KOPT-K1 (cell line): Measurements from ENCODE around the gene HAPLN1.

Experiments used
- H3K27ac ChIP-seq: fragments of 200-600 bp; sonication (generic); 2 replicates; pipeline ENCODE4 v1.5.1; 2016; ENCODE audit warnings: antibody characterized with exemption, mild to moderate bottlenecking, low read depth, low read length; ENCODE audit not compliant: poor library complexity, severe bottlenecking
- H3K36me3 ChIP-seq: fragments of 200-600 bp; sonication (generic); 2 replicates; pipeline ENCODE4 v1.5.1; 2017; ENCODE audit warnings: antibody characterized with exemption, mild to moderate bottlenecking, low read length, moderate library complexity; ENCODE audit not compliant: insufficient read depth
- H3K9me3 ChIP-seq: fragments of 200-600 bp; sonication (generic); 2 replicates; pipeline ENCODE4 v1.5.1; 2017; ENCODE audit warnings: antibody characterized with exemption, low read length, mild to moderate bottlenecking; ENCODE audit not compliant: insufficient read depth, poor library complexity, severe bottlenecking

The HAPLN1 gene

GRCh38 chr5:83636156-83636555, 84.5 kb downstream of the HAPLN1 start:
- H3K27ac ChIP-seq = no peak overlapping the region
- H3K9me3 ChIP-seq = no peaks in the 10 kb centered on the region
- no peaks in the 10 kb centered on the region for H3K36me3 ChIP-seq

GRCh38 chr5:83633285-83633684, 87.4 kb downstream of the HAPLN1 start:
- H3K36me3 ChIP-seq = no peaks in the 10 kb centered on the region
- H3K9me3 ChIP-seq = no peaks in the 10 kb centered on the region
- H3K27ac ChIP-seq = no peak overlapping the region

GRCh38 chr5:83632874-83633273, 87.8 kb downstream of the HAPLN1 start:
- no peaks in the 10 kb centered on the region for H3K9me3 ChIP-seq
- no peak overlapping the region for H3K27ac ChIP-seq
- H3K36me3 ChIP-seq = no peaks in the 10 kb centered on the region

GRCh38 chr5:83628360-83628759, 92.3 kb downstream of the HAPLN1 start:
- no peaks in the 10 kb centered on the region for H3K9me3 ChIP-seq
- no peaks in the 10 kb centered on the region for H3K36me3 ChIP-seq
- no peak overlapping the region for H3K27ac ChIP-seq

GRCh38 chr5:83614841-83615240, 105.8 kb downstream of the HAPLN1 start:
- H3K36me3 ChIP-seq = no peaks in the 10 kb centered on the region
- no peak overlapping the region for H3K27ac ChIP-seq
- peaks cover 9% of the 10 kb centered on the region for H3K9me3 ChIP-seq

GRCh38 chr5:83608122-83608521, 112.5 kb downstream of the HAPLN1 start:
- H3K36me3 ChIP-seq = no peaks in the 10 kb centered on the region

GRCh38 chr5:83595217-83595616, 125.4 kb downstream of the HAPLN1 start:
- Histone ChIP-seq H3K9me3 (no peaks in the 10 kb centered on the region), H3K27ac (no peak overlapping the region), H3K36me3 (no peaks in the 10 kb centered on the region)

More at GRCh38 chr5:83608122-83608521, 112.5 kb downstream of the HAPLN1 start:
- no peaks in the 10 kb centered on the region for H3K9me3 ChIP-seq
- H3K27ac ChIP-seq = no peak overlapping the region

GRCh38 chr5:83590966-83591365, 129.7 kb downstream of the HAPLN1 start:
- Histone ChIP-seq H3K9me3 (no peaks in the 10 kb centered on the region), H3K36me3 (no peaks in the 10 kb centered on the region), H3K27ac (no peak overlapping the region)

- no peak overlapping the region for H3K27ac ChIP-seq
- no peaks in the 10 kb centered on the region for H3K36me3 ChIP-seq
- no peaks in the 10 kb centered on the region for H3K9me3 ChIP-seq
Observed at GRCh38 chr5:83589786-83590185, 130.9 kb downstream of the HAPLN1 start.
